CD14-positive monocyte (primary cell): Measurements from ENCODE around the gene PLXNA1. TPM values are rescaled to one million over a fixed set of nuclear protein-coding genes. Genes with fewer than 3 reads are reported as not detected.

Source experiments
- DNase-seq, 3 donors: peaks; one replicate each; pipeline ENCODE4 v3.0.0-alpha.2; 2011 to 2022
- H2AFZ ChIP-seq: 2 replicates; pipeline ENCODE4 v1.6.0; 2012; ENCODE audit warnings: mild to moderate bottlenecking, low read depth, low read length, inconsistent platforms; ENCODE audit not compliant: insufficient read depth, poor library complexity, severe bottlenecking
- H3K27ac ChIP-seq, 2 donors: 1 replicate in 1 of 2; 2 replicates in 1 of 2; pipeline ENCODE4 v1.5.1; 2012 to 2013; ENCODE audit warnings: low read length in 2 of 2, control low read depth in 1 of 2, inconsistent platforms in 1 of 2, low read depth in 1 of 2, mild to moderate bottlenecking in 1 of 2
- H3K27me3 ChIP-seq, 2 donors: one replicate each; pipeline versions ENCODE4 v1.6.0 to v1.6.1; 2011 to 2013; ENCODE audit warnings: low read length in 2 of 2; ENCODE audit not compliant: control insufficient read depth in 2 of 2, insufficient read depth in 2 of 2
- H3K36me3 ChIP-seq, 2 donors: replicated peaks in 1 of 2; 1 replicate in 1 of 2; 2 replicates in 1 of 2; pipeline versions ENCODE4 v1.5.1 to v1.6.1; 2012 to 2013; ENCODE audit warnings: low read length in 2 of 2, control low read depth in 1 of 2, inconsistent platforms in 1 of 2, mild to moderate bottlenecking in 1 of 2; ENCODE audit not compliant: insufficient read depth in 2 of 2, control insufficient read depth in 1 of 2
- H3K4me1 ChIP-seq, 2 donors: 1 replicate in 1 of 2; 2 replicates in 1 of 2; pipeline versions ENCODE4 v1.5.1 to v1.6.1; 2012 to 2013; ENCODE audit warnings: low read length in 2 of 2, control low read depth in 1 of 2, inconsistent platforms in 1 of 2, mild to moderate bottlenecking in 1 of 2, moderate library complexity in 1 of 2; ENCODE audit not compliant: insufficient read depth in 2 of 2, control insufficient read depth in 1 of 2
- H3K4me2 ChIP-seq: replicated peaks from 2 replicates; pipeline ENCODE3; 2012; ENCODE audit warnings: low read length, moderate library complexity, mild to moderate bottlenecking; ENCODE audit not compliant: poor library complexity, severe bottlenecking; ENCODE audit errors: extremely low read depth
- H3K4me3 ChIP-seq, 3 experiments: fragments of 200-600 bp in 1 of 3; sonication (generic) in 1 of 3; replicated peaks in 1 of 3; 1 replicate in 2 of 3; 2 replicates in 1 of 3; pipeline ENCODE4 v1.5.1; 2011 to 2013; ENCODE audit warnings: low read length in 3 of 3, mild to moderate bottlenecking in 3 of 3, control low read depth in 2 of 3, low read depth in 2 of 3, inconsistent platforms in 1 of 3, moderate library complexity in 1 of 3
- H3K79me2 ChIP-seq: 2 replicates; pipeline ENCODE4 v1.6.0; 2012; ENCODE audit warnings: mild to moderate bottlenecking, control low read depth, inconsistent platforms, low read length, moderate library complexity; ENCODE audit not compliant: insufficient read depth
- H3K9ac ChIP-seq: 2 replicates; pipeline ENCODE4 v1.6.0; 2017; ENCODE audit warnings: low read length, mild to moderate bottlenecking; ENCODE audit not compliant: insufficient read depth, poor library complexity, severe bottlenecking
- H3K9me3 ChIP-seq, 2 donors: replicated peaks in 1 of 2; 1 replicate in 1 of 2; 2 replicates in 1 of 2; pipeline versions ENCODE4 v1.5.1 to v1.6.1; 2012 to 2013; ENCODE audit warnings: low read length in 2 of 2, control low read depth in 1 of 2; ENCODE audit not compliant: control insufficient read depth in 1 of 2, insufficient read depth in 1 of 2
- H4K20me1 ChIP-seq: 2 replicates; pipeline ENCODE4 v1.6.0; 2012; ENCODE audit warnings: mild to moderate bottlenecking, low read length, control low read depth, moderate library complexity; ENCODE audit not compliant: insufficient read depth
- H3K27ac Mint-ChIP-seq, 7 donors: one replicate each; pipeline ENCODE4 v1.8.0; 2020; ENCODE audit warnings: mild to moderate bottlenecking in 7 of 7, mixed read lengths in 7 of 7, moderate library complexity in 6 of 7, inconsistent platforms in 2 of 7
- H3K27me3 Mint-ChIP-seq, 3 donors: one replicate each; pipeline ENCODE4 v1.8.0; 2021 to 2022; ENCODE audit warnings: low read depth in 3 of 3, mild to moderate bottlenecking in 3 of 3, mixed read lengths in 3 of 3, moderate library complexity in 3 of 3, inconsistent platforms in 1 of 3
- H3K36me3 Mint-ChIP-seq, 2 donors: one replicate each; pipeline ENCODE4 v1.8.0; 2020; ENCODE audit warnings: mixed read lengths in 2 of 2, inconsistent platforms in 1 of 2, mild to moderate bottlenecking in 1 of 2
- H3K4me1 Mint-ChIP-seq: one replicate; pipeline ENCODE4 v1.8.0; 2020; ENCODE audit warnings: mild to moderate bottlenecking, mixed read lengths
- H3K4me3 Mint-ChIP-seq, 2 donors: one replicate each; pipeline ENCODE4 v1.8.0; 2020; ENCODE audit warnings: mild to moderate bottlenecking in 2 of 2, mixed read lengths in 2 of 2, moderate library complexity in 1 of 2
- H3K9me3 Mint-ChIP-seq, 7 donors: one replicate each; pipeline ENCODE4 v1.8.0; 2020 to 2022; ENCODE audit warnings: mixed read lengths in 7 of 7, mild to moderate bottlenecking in 6 of 7, moderate library complexity in 6 of 7, inconsistent platforms in 2 of 7
- CTCF ChIP-seq: fragments of 200-600 bp; IDR thresholded peaks from one replicate; pipeline ENCODE4 v1.8.0; 2022; ENCODE audit warnings: antibody characterized with exemption, mild to moderate bottlenecking
- WGBS: methylation state at CpG from one replicate; pipeline ENCODE4 v1.1.5; 2013; ENCODE audit warnings: missing lambda C conversion rate; ENCODE audit not compliant: insufficient coverage; 5-methylcytosine and 5-hydroxymethylcytosine counted together
- intact Hi-C, 2 donors: fragments of 100-400 bp; cut with micrococcal nuclease; formaldehyde crosslinking; loops; one replicate each; pipeline versions ENCODE4 v1.15.0 to v1.15.1; 2023
- polyA plus RNA-seq, 3 donors: library from polyadenylated mRNA; depleted of rRNA in 1 of 3; unstranded in 2 of 3; stranded (reverse) in 1 of 3; fragments of 300-500 nt in 2 of 3; fragments of >200 nt in 1 of 3; fragmentation: Illumina TruSeq in 2 of 3; gene quantifications; 1 replicate in 2 of 3; 2 replicates in 1 of 3; pipeline ENCODE4 v1.2.3, GENCODE V29; 2012 to 2021

PLXNA1 gene
- polyA plus RNA-seq, 3 donors = 2.7 TPM; not detected in 2

- H3K4me3 Mint-ChIP-seq = peak overlapping the region in 1 of 2 donors; percentile 58
Observed at GRCh38 chr3:126980266-126980811, 2.6 kb upstream of the PLXNA1 start.

DNA sequence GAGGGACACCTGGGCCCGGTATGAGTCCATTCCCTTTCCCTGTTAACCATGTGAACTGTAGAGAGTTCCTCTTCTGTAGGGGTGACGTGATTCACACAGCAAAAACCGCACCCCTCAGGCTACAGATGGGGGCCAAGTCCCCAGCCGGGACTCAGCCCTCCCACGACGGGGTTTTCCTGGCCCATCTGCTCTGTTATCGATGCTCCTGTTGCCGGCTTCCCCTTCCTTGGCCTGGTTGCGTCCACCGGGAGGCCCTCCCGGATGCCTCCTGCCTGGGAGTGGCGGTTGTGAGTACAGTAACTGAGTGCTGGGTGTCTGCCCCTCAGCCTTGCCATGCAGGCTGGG, 817 bp upstream of the PLXNA1 start:
- no peaks in the 10 kb centered on the region for H3K36me3 ChIP-seq
- DNase-seq = peak; percentile 63 to 93 (median 72)
- H4K20me1 ChIP-seq = peaks cover 3% of the 10 kb centered on the region
- H3K4me2 ChIP-seq = peak overlapping the region; percentile 71
- Mint-ChIP-seq H3K4me1 (peaks cover 14% of the 10 kb centered on the region), H3K4me3 (peak overlapping the region; percentile 77 to 89), H3K36me3 (peaks cover 0 to 2% of the 10 kb centered on the region in 2 donors), H3K27me3 (peaks cover 33 to 84% (median 71%) of the 10 kb centered on the region in 3 donors), H3K27ac (peak overlapping the region; percentile 46 to 87 (median 82)), H3K9me3 (peaks cover 0 to 10% (median 2%) of the 10 kb centered on the region in 7 donors)
- no peak for TF ChIP-seq CTCF
- peak overlapping the region in 2 of 3 experiments; percentile 27 to 47 for H3K4me3 ChIP-seq
- peaks cover 17 to 23% of the 10 kb centered on the region in 2 donors for H3K4me1 ChIP-seq
- H3K9ac ChIP-seq = peak overlapping the region; percentile 57
- intact Hi-C loops = loop anchor here (5.0 to 10.0 kb wide), 6 partner anchors 75 to 450 kb away; partner anchors contain the start of gene CHCHD6 (in 1 of the 2)
- H2AFZ ChIP-seq = peak overlapping the region; percentile 62
- H3K27ac ChIP-seq = peak overlapping the region; percentile 11 to 67
- H3K27me3 ChIP-seq = peaks cover 19 to 70% of the 10 kb centered on the region in 2 donors
- no peaks in the 10 kb centered on the region for H3K79me2 ChIP-seq
- 0% methylated on average over 10 of the region's 12 CpGs for WGBS
- peaks cover 4% of the 10 kb centered on the region in 2 donors for H3K9me3 ChIP-seq

More at GRCh38 chr3:126980266-126980811, 2.6 kb upstream of the PLXNA1 start:
- H3K79me2 ChIP-seq = no peaks in the 10 kb centered on the region
- peaks cover 3% of the 10 kb centered on the region for H4K20me1 ChIP-seq
- peaks cover 17 to 23% of the 10 kb centered on the region in 2 donors for H3K4me1 ChIP-seq
- H3K27me3 ChIP-seq = peaks cover 19 to 60% of the 10 kb centered on the region in 2 donors
- no peaks in the 10 kb centered on the region for H3K36me3 ChIP-seq
- no peak overlapping the region for H3K4me3 ChIP-seq
- H2AFZ ChIP-seq = no peak overlapping the region
- DNase-seq = no peak
- peaks cover 0 to 12% (median 3%) of the 10 kb centered on the region in 7 donors for H3K9me3 Mint-ChIP-seq
- H3K4me1 Mint-ChIP-seq = peaks cover 14% of the 10 kb centered on the region
- TF ChIP-seq CTCF = no peak
- H3K36me3 Mint-ChIP-seq = peaks cover 0 to 2% of the 10 kb centered on the region in 2 donors
- WGBS = 93% methylated on average over 13 of the region's 15 CpGs
- no peak overlapping the region for H3K4me2 ChIP-seq
- no peak overlapping the region for H3K27ac ChIP-seq
- no peak overlapping the region for H3K9ac ChIP-seq
- peaks cover 33 to 75% (median 68%) of the 10 kb centered on the region in 3 donors for H3K27me3 Mint-ChIP-seq
- H3K9me3 ChIP-seq = peaks cover 9 to 13% of the 10 kb centered on the region in 2 donors
- H3K27ac Mint-ChIP-seq = peak overlapping the region in 1 of 7 donors; percentile 77
- intact Hi-C loops = loop anchor here (5.0 to 10.0 kb wide), 6 partner anchors 73 to 448 kb away; partner anchors contain the start of gene CHCHD6 (in 1 of the 2)
